NB4 (cell line): Measurements from ENCODE around the gene CES3.

Experiments
- DNase-seq: peaks from one replicate; pipeline ENCODE4 v3.0.0; 2010; ENCODE audit warnings: low read depth
- H3K4me3 ChIP-seq: one replicate; pipeline ENCODE4 v1.5.1; 2011; ENCODE audit warnings: mild to moderate bottlenecking, low read depth, low read length, moderate library complexity
- MYC ChIP-seq: IDR thresholded peaks from 2 replicates; pipeline ENCODE4 v1.6.1; 2011; ENCODE audit warnings: low read depth, low read length
- POLR2A ChIP-seq: IDR thresholded peaks from 2 replicates; pipeline ENCODE4 v1.6.1; 2011; ENCODE audit warnings: mild to moderate bottlenecking; ENCODE audit not compliant: insufficient read length; ENCODE audit errors: extremely low read depth
- TF ChIP-seq, protein P1 (sequence below): IDR thresholded peaks from one replicate; pipeline ENCODE4 v1.5.1; 2012; ENCODE audit warnings: low read depth, low read length
- TF ChIP-seq, protein P2 (sequence below): IDR thresholded peaks from 2 replicates; pipeline ENCODE4 v1.6.1; 2011; ENCODE audit warnings: low read depth, low read length

CES3 gene, protein sequence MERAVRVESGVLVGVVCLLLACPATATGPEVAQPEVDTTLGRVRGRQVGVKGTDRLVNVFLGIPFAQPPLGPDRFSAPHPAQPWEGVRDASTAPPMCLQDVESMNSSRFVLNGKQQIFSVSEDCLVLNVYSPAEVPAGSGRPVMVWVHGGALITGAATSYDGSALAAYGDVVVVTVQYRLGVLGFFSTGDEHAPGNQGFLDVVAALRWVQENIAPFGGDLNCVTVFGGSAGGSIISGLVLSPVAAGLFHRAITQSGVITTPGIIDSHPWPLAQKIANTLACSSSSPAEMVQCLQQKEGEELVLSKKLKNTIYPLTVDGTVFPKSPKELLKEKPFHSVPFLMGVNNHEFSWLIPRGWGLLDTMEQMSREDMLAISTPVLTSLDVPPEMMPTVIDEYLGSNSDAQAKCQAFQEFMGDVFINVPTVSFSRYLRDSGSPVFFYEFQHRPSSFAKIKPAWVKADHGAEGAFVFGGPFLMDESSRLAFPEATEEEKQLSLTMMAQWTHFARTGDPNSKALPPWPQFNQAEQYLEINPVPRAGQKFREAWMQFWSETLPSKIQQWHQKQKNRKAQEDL

DNA sequence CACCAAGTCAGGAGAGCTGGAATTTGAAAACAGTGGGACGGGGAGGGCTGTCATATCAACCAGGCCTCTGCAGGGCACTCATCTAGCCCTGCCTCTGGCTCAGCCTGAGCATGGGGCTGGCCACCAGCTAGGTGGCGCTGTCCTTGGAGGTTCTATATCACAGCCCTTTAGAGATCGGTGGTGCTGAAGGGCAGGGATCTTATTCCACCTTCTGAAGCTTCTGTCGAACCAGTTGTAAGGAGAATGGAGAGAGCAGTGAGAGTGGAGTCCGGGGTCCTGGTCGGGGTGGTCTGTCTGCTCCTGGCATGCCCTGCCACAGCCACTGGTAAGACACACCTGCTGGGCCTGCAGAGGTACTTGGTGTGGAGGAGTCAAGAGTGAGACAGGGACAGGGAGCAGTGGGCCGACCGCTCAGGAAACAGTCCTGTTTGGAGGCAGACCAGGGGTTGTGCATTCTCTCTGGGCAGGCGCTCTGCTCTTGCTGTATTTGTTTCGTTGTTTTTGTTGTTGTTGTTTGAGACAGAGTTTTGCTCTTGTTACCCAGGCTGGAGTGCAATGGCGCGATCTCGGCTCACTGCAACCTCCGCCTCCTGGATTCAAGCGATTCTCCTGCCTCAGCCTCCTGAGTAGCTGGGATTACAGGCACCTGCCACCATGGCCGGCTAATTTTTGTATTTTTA lies at the start of gene CES3:
Gene CES3, plus strand, starts transcription at position 202 of the 680 bp plus-strand sequence. Its CDS starts 42 bp downstream, at position 244.
- peak within 1 kb of the TSS; percentile 25 for H3K4me3 ChIP-seq
- DNase-seq = peak; percentile 82
- TF ChIP-seq POLR2A (no peak), MYC (peak; percentile 62)
- TF ChIP-seq, protein P1, sequence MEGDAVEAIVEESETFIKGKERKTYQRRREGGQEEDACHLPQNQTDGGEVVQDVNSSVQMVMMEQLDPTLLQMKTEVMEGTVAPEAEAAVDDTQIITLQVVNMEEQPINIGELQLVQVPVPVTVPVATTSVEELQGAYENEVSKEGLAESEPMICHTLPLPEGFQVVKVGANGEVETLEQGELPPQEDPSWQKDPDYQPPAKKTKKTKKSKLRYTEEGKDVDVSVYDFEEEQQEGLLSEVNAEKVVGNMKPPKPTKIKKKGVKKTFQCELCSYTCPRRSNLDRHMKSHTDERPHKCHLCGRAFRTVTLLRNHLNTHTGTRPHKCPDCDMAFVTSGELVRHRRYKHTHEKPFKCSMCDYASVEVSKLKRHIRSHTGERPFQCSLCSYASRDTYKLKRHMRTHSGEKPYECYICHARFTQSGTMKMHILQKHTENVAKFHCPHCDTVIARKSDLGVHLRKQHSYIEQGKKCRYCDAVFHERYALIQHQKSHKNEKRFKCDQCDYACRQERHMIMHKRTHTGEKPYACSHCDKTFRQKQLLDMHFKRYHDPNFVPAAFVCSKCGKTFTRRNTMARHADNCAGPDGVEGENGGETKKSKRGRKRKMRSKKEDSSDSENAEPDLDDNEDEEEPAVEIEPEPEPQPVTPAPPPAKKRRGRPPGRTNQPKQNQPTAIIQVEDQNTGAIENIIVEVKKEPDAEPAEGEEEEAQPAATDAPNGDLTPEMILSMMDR = peak; percentile 95
- TF ChIP-seq, protein P2, sequence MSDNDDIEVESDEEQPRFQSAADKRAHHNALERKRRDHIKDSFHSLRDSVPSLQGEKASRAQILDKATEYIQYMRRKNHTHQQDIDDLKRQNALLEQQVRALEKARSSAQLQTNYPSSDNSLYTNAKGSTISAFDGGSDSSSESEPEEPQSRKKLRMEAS = peak; percentile 36; the same call in 1 of the 2 replicates

DNA sequence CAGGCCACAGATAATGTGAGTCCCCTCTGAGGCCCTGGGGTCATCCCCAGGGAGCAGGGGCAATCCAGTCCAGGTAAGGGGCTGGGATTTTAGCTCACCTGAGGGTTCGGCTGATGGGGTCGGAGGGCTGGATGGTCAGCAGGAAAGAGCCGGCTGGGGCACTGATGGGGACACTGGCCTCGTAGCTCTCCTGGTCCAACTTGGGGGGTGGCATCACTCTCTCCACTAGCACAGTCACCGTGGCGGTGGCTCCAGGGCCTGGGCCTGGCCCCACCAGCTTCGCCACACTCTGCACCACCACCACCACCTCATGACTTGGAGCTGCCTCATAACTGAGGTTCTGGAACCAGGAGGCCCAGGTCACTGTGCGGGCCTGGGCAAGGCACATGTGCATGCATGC lies 49.3 kb upstream of the CES3 start:
- no peak for DNase-seq
- TF ChIP-seq, protein P2 = no peak
- TF ChIP-seq POLR2A (no peak), MYC (no peak)
- H3K4me3 ChIP-seq = no peak overlapping the region

DNA sequence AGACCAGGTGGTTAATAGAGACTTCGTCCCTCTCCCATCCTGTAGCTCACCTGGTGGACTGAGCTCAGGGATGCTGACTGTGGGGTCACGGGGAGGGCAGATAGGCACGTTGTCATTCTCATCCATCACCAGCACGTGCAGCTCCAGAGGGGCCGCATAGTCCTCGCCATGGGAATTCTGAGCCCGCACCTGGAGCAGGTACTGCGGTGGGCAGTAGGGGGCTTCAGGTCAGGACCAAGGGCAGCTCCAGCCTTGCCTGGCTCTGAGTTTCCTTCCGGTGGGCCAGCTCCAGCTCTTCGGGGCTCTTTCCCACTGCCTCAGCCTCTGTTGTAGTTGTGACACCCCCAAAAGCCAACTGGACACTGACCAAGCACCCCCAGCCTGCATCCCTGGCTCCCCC lies 48.0 kb upstream of the CES3 start:
- DNase-seq = no peak
- TF ChIP-seq, protein P2 = no peak
- TF ChIP-seq MYC = no peak
- TF ChIP-seq POLR2A = no peak
- TF ChIP-seq, protein P1 = no peak
- H3K4me3 ChIP-seq = no peak overlapping the region

DNA sequence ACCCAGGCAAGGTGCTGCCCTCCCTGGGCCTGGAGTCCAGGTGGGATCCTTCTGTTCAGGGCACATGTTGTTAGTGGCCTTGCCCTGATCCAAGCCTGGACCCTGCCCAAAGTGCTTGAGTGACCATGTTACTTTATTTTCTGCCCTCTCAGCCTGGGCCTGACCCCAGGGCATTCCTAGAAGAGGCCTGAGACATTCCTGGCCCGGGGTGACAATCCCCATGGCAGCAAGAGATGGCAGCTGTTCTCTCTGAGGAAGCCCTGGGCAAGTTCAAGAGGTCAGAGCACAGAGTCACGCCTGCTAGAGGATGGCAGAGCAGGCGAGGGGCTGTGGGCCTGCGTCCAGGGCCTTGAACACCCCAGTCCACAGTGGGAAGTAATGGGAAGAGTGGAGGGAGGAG lies 47.4 kb upstream of the CES3 start:
- H3K4me3 ChIP-seq = no peak overlapping the region
- DNase-seq = no peak
- TF ChIP-seq POLR2A = no peak
- TF ChIP-seq, protein P2 = no peak
- TF ChIP-seq MYC = no peak
- TF ChIP-seq, protein P1 = no peak

DNA sequence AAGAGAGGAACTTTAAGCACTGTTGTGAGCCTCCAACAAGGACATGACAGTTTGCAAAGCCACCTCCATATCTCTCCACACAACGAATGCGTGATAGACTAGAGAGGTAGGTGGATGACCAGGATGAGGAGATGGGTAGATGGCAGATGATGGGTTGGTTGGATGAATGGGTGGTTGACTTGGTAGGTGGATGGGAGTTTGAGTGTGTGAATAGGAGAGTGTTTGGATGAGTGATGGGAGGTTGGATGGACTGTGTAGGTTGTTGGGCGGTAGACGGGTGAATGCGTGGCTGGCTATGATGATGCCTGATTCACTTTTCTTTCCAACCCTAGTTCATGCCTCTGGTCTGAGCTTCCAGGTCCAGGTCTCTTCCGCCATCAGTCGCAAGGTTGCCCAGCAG lies 46.5 kb upstream of the CES3 start:
- no peak overlapping the region for H3K4me3 ChIP-seq
- DNase-seq = no peak
- TF ChIP-seq, protein P2 = no peak
- TF ChIP-seq MYC (no peak), POLR2A (no peak)
- TF ChIP-seq, protein P1 = no peak
